Activated naive CD4-positive, alpha-beta T cell treated with anti-CD3 and anti-CD28 coated beads, Interleukin-2, amount 50 U/mL, for 72 hours (primary cell): ENCODE results near the gene H19. TPM values are rescaled to one million over a fixed set of nuclear protein-coding genes. Genes with fewer than 3 reads are reported as not detected.

Experiments used
- ATAC-seq, 2 donors: fragments of 150-1000 bp; cut with Tn5 transposase; 2 replicates each; pipeline ENCODE4 v1.10.0; 2021; ENCODE audit warnings: mild to moderate bottlenecking in 2 of 2, moderate library complexity in 2 of 2
- DNase-seq, 2 donors: peaks; one replicate each; pipeline ENCODE4 v3.0.0; 2021 to 2022; ENCODE audit warnings: low spot score in 2 of 2
- H3K27ac Mint-ChIP-seq, 2 donors: one replicate each; pipeline ENCODE4 v1.8.0; 2022; ENCODE audit warnings: mild to moderate bottlenecking in 2 of 2, mixed read lengths in 2 of 2
- H3K36me3 Mint-ChIP-seq, 2 donors: one replicate each; pipeline ENCODE4 v1.8.0; 2022; ENCODE audit warnings: mixed read lengths in 2 of 2
- H3K9me3 Mint-ChIP-seq, 2 donors: one replicate each; pipeline ENCODE4 v1.8.0; 2022; ENCODE audit warnings: mixed read lengths in 2 of 2
- total RNA-seq, 2 donors: library from RNA; stranded (reverse); gene quantifications; one replicate each; pipeline ENCODE4 v1.2.3, GENCODE V29; 2022

The H19 gene
- total RNA-seq, 2 donors from 2014 or later: 0.64 TPM; not detected in 1

DNA sequence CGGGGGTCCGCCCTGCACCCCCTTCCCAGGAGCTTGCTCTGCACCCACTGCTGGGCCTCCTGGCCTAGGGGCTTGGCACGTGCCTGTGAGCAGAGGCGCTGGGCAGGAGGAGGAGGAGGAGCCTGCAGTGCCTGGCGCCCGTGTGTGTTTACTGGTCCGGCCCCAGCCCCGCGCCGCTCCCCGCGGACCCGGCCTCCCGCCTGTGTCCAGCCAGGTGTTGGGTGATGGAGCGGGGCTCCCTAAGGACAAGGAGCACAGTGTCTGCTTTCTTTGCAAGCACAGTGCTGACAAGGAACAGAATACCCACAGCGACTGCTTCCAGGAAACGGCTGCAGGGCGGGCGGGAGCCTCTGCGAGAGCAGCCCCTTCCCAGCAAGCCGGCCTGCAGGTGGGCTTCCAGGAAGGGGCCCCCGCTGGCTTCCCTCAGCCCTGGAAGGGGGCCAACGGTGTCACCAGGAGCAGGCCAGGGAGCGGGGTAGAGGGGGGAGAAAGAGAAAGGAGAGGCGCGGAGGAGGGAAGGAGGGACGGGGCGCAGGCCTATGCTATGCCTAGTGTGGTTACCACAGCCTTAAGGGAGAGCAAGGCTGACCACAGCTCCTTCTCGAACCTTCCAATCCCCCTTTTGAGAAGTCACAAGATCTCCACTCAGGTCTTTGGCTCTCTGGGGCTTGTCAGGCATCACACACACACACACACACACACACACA lies 6.6 kb downstream of the H19 start:
- no peak overlapping the region for H3K27ac Mint-ChIP-seq
- ATAC-seq (no peak), DNase-seq (no peak)
- H3K36me3 Mint-ChIP-seq: no peaks in the 10 kb centered on the region
- H3K9me3 Mint-ChIP-seq: no peaks in the 10 kb centered on the region

DNA sequence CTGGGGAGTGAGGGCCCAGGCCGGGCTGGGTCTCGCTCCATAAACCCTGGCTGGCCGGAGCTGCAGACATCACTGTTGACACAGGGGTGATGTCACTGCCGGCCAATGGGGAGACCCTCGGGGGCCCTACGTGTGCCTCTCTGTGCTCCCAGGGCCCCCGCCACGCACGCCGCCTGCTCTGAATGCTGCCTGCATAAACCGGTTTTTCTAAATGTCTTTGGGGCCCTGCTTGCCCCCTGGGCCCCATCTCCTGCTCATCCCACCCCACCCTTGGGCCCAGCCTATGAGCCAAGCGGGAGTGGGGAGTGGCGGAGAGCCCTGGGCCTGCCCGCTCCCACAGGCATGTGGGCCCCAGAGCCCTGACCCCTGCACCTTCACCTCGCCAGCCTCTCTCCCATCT lies 7.7 kb downstream of the H19 start:
- H3K9me3 Mint-ChIP-seq: no peaks in the 10 kb centered on the region
- no peak for ATAC-seq
- H3K27ac Mint-ChIP-seq: no peak overlapping the region
- DNase-seq: no peak
- H3K36me3 Mint-ChIP-seq: no peaks in the 10 kb centered on the region

DNA sequence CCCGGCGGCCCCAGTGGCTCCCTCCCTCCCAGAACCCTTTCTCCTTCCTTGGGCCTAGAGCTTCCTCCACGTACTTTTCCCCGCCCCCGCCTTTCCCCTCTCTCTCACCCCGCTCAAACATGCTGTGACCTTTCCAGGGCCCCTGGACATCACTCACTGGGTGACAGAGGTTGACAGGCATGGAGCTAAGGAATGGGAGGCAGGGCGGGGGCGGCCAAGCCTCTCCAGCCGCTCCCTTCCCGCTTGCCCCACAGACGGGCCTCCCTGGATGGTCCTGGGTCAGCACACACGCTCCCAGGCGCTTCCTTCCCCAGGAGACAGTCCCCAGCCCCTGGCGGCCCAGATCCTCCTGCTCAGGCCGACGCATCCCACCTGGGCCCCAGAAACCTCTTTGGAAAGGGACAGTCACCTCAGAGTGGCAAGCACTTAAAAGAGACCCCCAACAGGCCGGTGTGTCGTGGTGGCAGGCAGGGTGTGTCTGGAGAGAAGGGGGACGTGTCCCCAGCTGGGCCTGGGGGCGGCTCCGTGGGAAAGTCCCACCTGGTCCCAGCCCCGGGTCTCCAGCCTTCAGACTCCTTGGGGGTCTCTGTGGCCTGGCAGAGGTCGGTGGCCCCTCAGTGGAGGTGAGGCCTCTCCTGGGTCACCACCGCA lies 8.8 kb downstream of the H19 start:
- DNase-seq: no peak
- H3K27ac Mint-ChIP-seq: no peak overlapping the region
- no peaks in the 10 kb centered on the region for H3K9me3 Mint-ChIP-seq
- ATAC-seq: no peak
- H3K36me3 Mint-ChIP-seq: no peaks in the 10 kb centered on the region

DNA sequence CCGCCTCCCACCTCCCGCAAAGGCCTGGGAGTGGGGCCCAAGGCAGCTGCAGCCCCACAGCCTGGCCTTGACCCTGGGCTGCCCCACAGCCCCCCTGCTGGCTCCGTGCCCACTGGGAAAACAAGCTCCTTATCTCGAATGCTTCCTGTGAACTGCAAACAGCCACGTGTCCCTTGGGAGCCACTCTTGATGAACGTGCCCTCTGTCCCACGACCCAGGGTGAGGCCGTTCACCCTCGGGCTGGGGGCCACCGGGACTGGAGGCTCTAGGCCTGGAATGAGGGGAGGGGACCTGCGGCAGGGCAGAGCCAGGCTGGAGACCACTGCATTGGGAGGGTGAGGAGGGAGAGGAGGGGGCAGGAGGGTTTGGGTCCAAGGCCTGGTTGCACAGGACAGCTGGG lies 9.5 kb downstream of the H19 start:
- no peak overlapping the region for H3K27ac Mint-ChIP-seq
- H3K36me3 Mint-ChIP-seq: no peaks in the 10 kb centered on the region
- no peaks in the 10 kb centered on the region for H3K9me3 Mint-ChIP-seq
- no peak for ATAC-seq
- no peak for DNase-seq

DNA sequence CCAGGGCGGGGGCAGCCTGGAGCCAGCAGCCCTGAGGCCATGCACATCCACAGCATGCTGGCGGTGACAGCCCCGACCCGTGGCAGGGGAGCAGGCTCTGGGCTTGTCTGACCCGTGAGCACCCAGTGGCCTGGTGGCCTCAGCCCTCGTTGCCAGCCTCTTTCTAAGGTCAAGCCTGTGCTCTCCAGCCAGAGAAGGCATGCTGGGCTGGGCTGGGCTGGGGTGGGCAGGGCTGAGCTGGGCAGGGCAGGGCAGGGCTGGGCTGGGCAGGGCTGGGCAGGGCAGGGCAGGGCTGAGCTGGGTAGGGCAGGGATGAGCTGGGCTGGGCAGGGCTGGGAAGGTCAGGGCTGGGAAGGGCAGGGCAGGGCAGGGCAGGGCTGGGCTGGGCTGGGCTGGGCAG lies 10.6 kb downstream of the H19 start:
- ATAC-seq: no peak
- Mint-ChIP-seq H3K27ac (no peak overlapping the region), H3K9me3 (no peaks in the 10 kb centered on the region), H3K36me3 (no peaks in the 10 kb centered on the region)
- DNase-seq: no peak

DNA sequence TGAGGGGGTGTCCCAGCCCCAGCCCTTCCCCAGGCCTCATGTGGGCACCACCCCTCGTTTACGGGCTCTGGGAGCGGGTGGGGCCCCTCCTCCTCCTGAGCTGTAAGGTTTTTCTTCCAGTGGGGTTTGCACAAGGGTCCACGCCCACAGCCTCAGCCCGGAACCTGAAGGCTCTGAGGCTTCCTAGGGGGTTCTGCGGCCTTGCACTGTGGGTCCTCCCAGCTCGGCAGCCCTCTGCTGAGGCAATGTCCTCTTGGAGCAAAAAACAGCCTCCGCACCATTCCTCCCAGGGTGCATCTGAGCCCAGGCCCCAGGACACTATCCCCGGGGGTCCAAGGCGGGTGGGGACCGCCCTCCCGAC lies 14.1 kb downstream of the H19 start:
- DNase-seq (no peak), ATAC-seq (no peak)

DNA sequence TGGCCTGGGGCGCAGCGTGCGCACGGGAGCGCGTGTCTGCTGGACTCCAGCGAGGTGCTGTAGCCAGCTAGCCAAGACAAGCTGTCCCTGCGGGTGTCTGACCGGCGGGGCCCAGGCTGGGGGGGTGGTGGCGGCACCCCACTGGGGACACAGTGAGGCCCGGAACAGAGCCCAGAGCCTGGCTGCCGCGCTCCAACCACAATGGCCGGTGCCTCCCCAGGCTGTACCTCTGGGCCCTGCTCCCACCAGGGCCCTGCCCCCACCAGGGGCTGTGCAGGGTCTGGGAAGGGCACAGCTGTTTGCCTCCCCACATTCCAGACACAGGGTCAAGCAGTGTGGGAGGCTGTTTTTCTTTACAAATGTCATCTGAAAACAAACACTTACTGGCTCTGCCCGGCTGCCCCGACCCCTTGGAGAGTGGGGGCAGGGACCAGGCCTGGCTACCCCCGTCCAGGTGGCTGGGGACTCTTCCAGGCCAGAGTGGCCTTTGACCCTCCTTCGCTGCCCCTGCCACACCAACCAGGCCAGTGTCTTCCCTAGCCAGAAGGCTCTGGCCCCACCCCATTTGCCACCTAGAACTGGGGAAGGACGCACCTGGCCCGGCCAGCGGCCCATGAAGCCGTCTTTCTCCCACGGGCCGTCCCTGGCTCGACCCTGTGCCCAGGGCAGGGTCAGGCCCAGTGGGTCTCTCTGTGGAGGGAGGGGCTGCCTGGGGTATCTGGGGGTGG lies 14.6 kb downstream of the H19 start:
- ATAC-seq: no peak
- no peak for DNase-seq
- Mint-ChIP-seq H3K9me3 (no peaks in the 10 kb centered on the region), H3K36me3 (no peaks in the 10 kb centered on the region), H3K27ac (no peak overlapping the region)

More for the DNA sequence above, 14.1 kb downstream of the H19 start:
- H3K9me3 Mint-ChIP-seq: no peaks in the 10 kb centered on the region
- no peak overlapping the region for H3K27ac Mint-ChIP-seq
- H3K36me3 Mint-ChIP-seq: no peaks in the 10 kb centered on the region

DNA sequence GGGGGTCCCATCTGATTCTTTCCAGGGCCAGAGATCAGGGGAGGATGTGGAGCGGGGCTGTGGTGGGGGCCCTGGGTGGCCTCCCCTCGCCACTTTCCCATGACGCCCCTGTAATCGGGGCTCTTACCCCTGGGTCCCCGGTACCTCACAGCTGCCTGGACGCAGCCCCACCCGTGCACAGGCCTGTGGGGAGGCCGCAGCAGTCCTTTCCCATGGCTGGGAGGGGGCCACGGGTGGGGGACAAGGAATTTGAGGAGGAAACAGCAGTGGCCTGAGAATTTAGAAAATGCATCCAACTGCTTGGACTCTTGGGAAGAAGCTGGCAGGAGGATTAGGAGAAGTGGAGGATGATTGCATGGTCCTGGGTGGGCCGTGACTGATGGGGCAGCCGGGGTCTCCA lies 18.0 kb downstream of the H19 start:
- DNase-seq: no peak
- no peaks in the 10 kb centered on the region for H3K36me3 Mint-ChIP-seq
- no peak for ATAC-seq
- H3K27ac Mint-ChIP-seq: no peak overlapping the region
- no peaks in the 10 kb centered on the region for H3K9me3 Mint-ChIP-seq

DNA sequence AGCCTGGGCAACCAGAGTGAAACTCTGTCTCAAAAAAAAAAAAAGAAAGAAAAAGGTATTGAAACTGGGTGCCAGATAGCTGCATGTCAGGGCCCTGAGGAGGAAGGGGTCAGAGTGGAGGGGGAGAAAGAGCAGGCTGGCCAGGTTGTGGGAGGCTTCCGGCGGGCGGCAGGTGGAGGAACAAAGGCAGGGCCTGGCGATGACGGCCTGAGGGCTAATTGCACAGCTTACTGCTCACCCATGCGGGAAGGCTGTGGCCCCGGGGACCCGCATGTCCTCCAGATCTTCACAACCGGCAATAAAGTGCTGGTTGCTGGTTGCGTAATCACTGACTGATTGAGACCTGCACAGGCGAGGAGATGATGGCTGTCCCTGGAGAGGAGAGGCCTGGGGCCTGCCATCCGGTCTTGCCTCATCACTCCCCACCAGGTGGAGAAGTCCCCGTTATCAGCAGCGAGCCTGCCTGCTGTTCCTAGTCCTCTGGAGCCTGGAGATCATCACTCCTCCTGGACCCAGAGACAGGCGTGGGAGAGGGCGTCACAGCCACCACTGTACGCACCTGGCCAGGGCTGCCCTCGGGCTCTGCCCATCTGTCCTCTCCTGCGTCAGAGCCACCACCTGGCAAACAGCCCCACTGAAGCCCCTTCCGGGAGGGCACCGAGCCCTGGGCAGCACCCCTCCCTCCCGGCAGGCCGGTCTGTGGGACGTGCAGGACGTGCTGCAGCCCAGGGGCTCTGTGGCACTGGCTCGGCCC lies 18.7 kb downstream of the H19 start:
- Mint-ChIP-seq H3K27ac (no peak overlapping the region), H3K36me3 (no peaks in the 10 kb centered on the region), H3K9me3 (no peaks in the 10 kb centered on the region)
- DNase-seq (no peak), ATAC-seq (no peak)

DNA sequence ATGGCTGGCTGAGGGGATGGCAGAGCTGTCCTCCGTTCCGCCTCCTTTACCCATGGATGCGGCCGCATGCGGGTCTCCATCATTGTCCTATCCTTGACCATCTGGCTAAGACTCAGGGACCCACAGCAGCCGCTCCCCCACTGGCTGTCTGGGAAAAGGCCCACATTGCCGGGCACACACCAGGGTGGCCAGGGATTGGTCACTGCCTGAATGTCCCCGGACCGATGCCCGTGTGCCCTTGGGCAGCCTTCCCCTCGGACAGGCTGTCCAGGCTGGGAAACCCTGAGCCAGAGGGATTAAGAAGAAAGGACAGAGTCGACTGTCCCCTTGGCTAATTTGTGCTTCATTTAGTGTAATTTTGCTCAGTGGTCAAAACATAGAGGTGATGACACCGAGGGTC lies 22.5 kb downstream of the H19 start:
- H3K36me3 Mint-ChIP-seq: no peaks in the 10 kb centered on the region
- no peak for DNase-seq
- no peak for ATAC-seq
- H3K9me3 Mint-ChIP-seq: no peaks in the 10 kb centered on the region
- H3K27ac Mint-ChIP-seq: no peak overlapping the region

DNA sequence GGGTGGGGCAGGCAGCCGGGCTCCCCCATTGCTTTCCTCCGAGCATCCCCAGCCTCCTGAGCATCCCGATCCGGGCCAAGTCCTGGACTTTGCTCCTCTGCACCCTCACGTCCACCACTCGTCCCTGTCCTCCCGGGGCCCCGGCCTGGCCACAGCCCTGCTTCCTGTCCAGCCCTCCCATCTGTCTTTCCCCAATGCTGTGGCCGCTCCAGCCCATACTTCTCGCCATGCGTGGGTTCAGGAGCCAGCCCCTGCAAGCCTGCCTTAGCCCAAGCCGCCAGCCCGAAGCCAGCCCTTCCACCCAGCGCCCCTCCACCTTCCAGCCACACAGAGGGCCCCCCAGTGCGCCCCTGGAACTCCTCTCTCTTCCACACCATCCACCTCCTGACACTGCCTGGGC lies 26.7 kb downstream of the H19 start:
- H3K36me3 Mint-ChIP-seq: no peaks in the 10 kb centered on the region
- DNase-seq (no peak), ATAC-seq (no peak)
- no peak overlapping the region for H3K27ac Mint-ChIP-seq
- no peaks in the 10 kb centered on the region for H3K9me3 Mint-ChIP-seq

DNA sequence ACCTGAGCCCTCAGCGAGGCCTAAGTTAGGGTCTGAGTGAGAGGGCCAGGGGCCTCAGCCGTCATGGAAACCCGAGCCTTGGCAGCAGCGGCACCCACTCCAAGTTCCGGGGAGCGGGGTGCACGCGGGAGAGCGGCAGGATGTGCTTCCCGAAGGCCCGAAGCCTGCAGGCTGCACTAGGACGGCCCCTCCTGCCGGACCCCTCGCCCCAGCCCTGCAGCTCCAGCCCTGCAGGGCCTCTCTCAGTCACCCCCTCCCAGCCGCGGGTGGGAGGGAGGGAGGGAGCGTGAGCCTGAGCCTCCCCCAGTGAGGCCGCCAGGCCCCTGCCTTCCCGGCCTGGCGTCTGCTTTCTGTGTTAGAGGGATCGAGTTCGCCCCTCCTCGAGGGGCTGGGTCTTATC lies 27.9 kb downstream of the H19 start:
- no peak overlapping the region for H3K27ac Mint-ChIP-seq
- no peak for ATAC-seq
- no peak for DNase-seq
- no peaks in the 10 kb centered on the region for H3K36me3 Mint-ChIP-seq
- H3K9me3 Mint-ChIP-seq: no peaks in the 10 kb centered on the region

DNA sequence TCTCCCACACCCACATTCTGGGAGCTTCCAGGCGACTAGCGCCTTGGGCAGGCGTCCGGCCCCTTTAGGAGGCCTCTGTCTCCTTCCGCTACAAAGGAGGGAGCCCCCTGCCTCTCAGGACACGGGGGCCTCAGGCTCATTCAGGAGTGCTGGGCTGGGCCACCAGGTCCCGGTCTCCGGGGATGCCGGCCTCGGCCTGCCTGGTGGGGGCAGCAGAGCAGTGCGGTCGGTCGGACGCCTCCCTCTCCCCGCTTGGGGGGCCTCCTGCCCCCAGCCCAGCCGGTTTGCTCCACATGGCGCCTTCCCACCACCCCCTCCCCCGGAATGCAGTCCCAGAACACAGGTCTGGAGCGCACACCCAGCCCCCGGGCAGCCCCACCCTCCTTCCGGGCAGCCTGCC lies 28.6 kb downstream of the H19 start:
- Mint-ChIP-seq H3K36me3 (no peaks in the 10 kb centered on the region), H3K27ac (no peak overlapping the region), H3K9me3 (no peaks in the 10 kb centered on the region)
- ATAC-seq (no peak), DNase-seq (no peak)

DNA sequence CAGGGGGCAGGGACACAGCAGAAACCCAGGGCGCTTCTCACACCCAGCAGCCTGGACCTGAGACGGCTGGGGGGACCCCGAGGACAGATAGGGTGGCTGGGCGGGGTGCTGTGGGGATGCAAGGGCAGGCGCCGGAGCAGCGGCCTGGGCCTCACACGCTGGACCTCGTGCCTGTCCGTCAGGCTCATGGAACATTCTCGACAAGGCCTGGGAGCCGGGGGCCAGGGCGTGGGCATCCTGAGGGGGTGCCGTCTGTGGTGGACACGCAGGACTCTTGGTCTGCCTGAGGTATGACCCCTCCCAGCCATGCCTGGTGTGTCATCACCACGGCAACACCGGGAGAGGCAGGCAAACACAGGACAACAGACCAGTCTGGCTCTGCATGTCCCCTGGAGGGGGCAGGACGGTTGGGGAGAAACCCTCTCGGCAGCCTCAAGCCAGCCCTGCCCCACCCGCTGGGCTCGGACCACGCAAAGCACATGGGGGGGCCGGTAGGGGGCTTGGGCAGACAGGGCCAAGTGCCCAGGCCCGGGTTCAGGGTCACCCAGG lies 29.1 kb downstream of the H19 start:
- DNase-seq (no peak), ATAC-seq (no peak)
- no peaks in the 10 kb centered on the region for H3K36me3 Mint-ChIP-seq
- no peaks in the 10 kb centered on the region for H3K9me3 Mint-ChIP-seq
- no peak overlapping the region for H3K27ac Mint-ChIP-seq

DNA sequence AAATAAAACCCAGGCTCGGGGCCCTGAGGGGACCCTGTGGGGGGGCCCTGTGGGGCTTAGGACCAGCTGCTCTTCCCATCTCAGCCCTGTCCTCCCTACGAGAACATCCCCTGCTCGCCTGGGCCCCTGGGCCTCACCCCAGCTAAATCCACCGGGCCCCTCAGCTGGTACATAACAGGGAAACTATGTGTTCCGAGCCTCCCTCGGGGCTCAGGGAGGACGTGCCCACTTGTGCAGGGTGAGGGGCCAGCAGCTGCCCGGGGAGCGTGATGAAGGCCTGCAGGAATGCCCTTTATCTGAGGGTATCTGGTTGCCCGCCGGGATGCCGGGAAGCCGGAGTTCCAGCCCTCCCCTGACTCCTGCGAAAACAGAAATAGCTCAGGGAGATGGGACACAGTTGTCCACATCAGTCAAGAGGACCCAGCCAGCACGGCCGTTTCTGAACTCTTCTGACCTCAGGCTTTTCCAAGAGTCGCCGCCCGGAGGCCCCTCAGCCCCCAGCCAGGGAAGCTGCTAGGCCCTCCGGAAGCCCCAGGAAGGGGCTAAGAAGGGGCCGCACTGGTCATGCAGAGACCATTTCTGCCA lies 29.9 kb downstream of the H19 start:
- Mint-ChIP-seq H3K9me3 (no peaks in the 10 kb centered on the region), H3K36me3 (no peaks in the 10 kb centered on the region), H3K27ac (no peak overlapping the region)
- ATAC-seq (no peak), DNase-seq (no peak)

DNA sequence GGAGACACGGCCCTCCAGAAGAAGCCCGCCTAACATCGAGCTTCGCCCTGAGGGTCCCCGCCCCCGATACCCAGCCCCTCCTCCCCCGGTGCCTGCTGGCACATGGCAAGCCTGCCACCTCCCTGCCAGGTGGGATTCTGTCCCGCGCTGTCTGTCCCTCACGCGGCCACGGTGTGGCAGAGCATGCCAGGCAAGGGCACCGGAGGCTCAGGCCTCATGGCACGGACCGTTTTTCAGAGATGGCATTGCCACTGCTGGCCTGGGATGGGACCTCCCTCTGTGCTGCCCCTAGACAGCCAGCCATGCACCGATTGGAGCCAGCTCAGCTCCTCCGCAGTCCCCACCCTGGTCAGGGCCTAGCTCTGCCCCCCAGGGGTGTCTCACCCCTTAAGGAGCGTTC lies 31.1 kb downstream of the H19 start:
- Mint-ChIP-seq H3K36me3 (no peaks in the 10 kb centered on the region), H3K9me3 (no peaks in the 10 kb centered on the region), H3K27ac (no peak overlapping the region)
- ATAC-seq: no peak
- DNase-seq: no peak

DNA sequence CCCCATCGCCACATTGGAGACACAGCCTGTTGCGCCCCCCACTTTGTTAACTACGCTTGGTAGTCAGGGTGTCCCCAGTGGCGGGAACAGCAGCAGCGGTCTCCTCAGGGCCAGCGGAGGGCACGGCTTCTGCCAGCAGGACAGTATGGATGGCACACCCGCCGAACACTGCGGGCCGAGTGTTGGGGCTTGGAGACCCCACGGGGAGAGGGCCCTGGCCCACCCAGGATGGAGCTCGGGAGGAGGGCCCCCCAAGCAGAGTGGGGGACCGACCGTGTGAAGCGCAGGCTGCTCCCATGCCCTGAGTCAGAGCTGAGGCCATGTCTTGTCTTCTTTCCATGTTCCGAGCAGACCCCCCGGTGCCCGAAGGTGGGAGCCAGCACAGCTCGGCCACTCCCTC lies 32.7 kb downstream of the H19 start:
- H3K9me3 Mint-ChIP-seq: no peaks in the 10 kb centered on the region
- DNase-seq: no peak
- H3K27ac Mint-ChIP-seq: no peak overlapping the region
- no peaks in the 10 kb centered on the region for H3K36me3 Mint-ChIP-seq
- no peak for ATAC-seq
